Endothelial cell of umbilical vein (primary cell): ENCODE results near the gene NOL8. TPM values are rescaled to one million over a fixed set of nuclear protein-coding genes. Genes with fewer than 3 reads are reported as not detected.

Source experiments
- BruUV-seq: library from RNA; stranded (reverse); fragments of 400-500 nt; replicated peaks from 2 replicates; lab custom pipeline; 2021; lab: Mats Ljungman, UMichigan
- CTCF ChIA-PET: fragments of 300-600, 350-600 bp; sonication (Branson Sonifier 250); formaldehyde crosslinking; loops from one replicate; lab custom pipeline; 2021; ENCODE audit warnings: antibody characterized with exemption, inconsistent platforms; lab: Charles Lee
- POLR2A ChIA-PET: fragments of 300-600, 350-600 bp; sonication (Branson Sonifier 250); formaldehyde crosslinking; loops from one replicate; lab custom pipeline; 2021; ENCODE audit warnings: antibody characterized with exemption, inconsistent platforms; lab: Charles Lee
- DNase-seq: peaks from one replicate; pipeline ENCODE4 v3.0.0-alpha.2; 2011; ENCODE audit warnings: low read depth, low spot score
- FAIRE-seq: peaks from 2 replicates; lab custom pipeline; 2011; peaks lifted over from hg19 to GRCh38; lab: Jason Lieb, UNC
- H2AFZ ChIP-seq: 2 replicates; pipeline ENCODE4 v1.6.0; 2012; ENCODE audit warnings: low read depth, low read length, control low read depth, inconsistent platforms
- H3K27ac ChIP-seq: 2 replicates; pipeline ENCODE4 v1.5.1; 2011; ENCODE audit warnings: low read depth, mild to moderate bottlenecking, control low read depth, low read length, moderate library complexity; ENCODE audit not compliant: insufficient read depth
- H3K27me3 ChIP-seq, 2 experiments: 2 replicates each; pipeline versions ENCODE4 v1.6.0 to v1.6.1; 2011; ENCODE audit warnings: low read length in 2 of 2, mixed read lengths in 1 of 2; ENCODE audit not compliant: control insufficient read depth in 2 of 2, insufficient read depth in 2 of 2
- H3K36me3 ChIP-seq, 2 experiments: 2 replicates in 1 of 2; 3 replicates in 1 of 2; pipeline ENCODE4 v1.5.1; 2011; ENCODE audit warnings: low read length in 2 of 2, mild to moderate bottlenecking in 1 of 2, moderate library complexity in 1 of 2; ENCODE audit not compliant: control insufficient read depth in 2 of 2, insufficient read depth in 2 of 2; ENCODE audit errors: extremely low read depth in 1 of 2
- H3K4me1 ChIP-seq: 3 replicates; pipeline ENCODE4 v1.5.1; 2011; ENCODE audit warnings: mild to moderate bottlenecking, low read length; ENCODE audit not compliant: control insufficient read depth, insufficient read depth; ENCODE audit errors: extremely low read depth
- H3K4me2 ChIP-seq: 2 replicates; pipeline ENCODE4 v1.6.1; 2011; ENCODE audit warnings: low read length, control low read depth, mixed read lengths; ENCODE audit not compliant: insufficient read depth
- H3K4me3 ChIP-seq, 3 experiments: fragments of 200-600 bp in 1 of 3; sonication (generic), shearing (Covaris generic) in 1 of 3; replicated peaks in 1 of 3; 2 replicates each; pipeline ENCODE4 v1.5.1; 2011 to 2016; ENCODE audit warnings: control low read depth in 3 of 3, low read length in 3 of 3, mild to moderate bottlenecking in 2 of 3, inconsistent platforms in 1 of 3, low read depth in 1 of 3, moderate library complexity in 1 of 3; ENCODE audit not compliant: insufficient read depth in 1 of 3
- H3K79me2 ChIP-seq: 2 replicates; pipeline ENCODE4 v1.6.0; 2012; ENCODE audit warnings: low read length, inconsistent platforms; ENCODE audit not compliant: control insufficient read depth, insufficient read depth
- H3K9ac ChIP-seq: replicated peaks from 2 replicates; pipeline ENCODE3; 2011; ENCODE audit warnings: low read length, control low read depth; ENCODE audit not compliant: insufficient read depth; ENCODE audit errors: extremely low read depth
- H3K9me1 ChIP-seq: replicated peaks from 3 replicates; pipeline ENCODE4 v1.6.0; 2011; ENCODE audit warnings: mild to moderate bottlenecking, low read length; ENCODE audit not compliant: control insufficient read depth, insufficient read depth; ENCODE audit errors: extremely low read depth
- H3K9me3 ChIP-seq: replicated peaks from 2 replicates; pipeline ENCODE4 v1.5.1; 2012; ENCODE audit warnings: low read length, inconsistent platforms; ENCODE audit not compliant: control insufficient read depth, insufficient read depth
- H4K20me1 ChIP-seq: replicated peaks from 2 replicates; pipeline ENCODE3; 2011; ENCODE audit warnings: mild to moderate bottlenecking, low read length; ENCODE audit not compliant: control insufficient read depth, insufficient read depth; ENCODE audit errors: extremely low read depth
- CTCF ChIP-seq, 2 donors: IDR thresholded peaks; 1 replicate in 1 of 2; 2 replicates in 1 of 2; pipeline ENCODE4 v1.5.1; 2011; ENCODE audit warnings: low read length in 2 of 2, mild to moderate bottlenecking in 2 of 2, moderate library complexity in 2 of 2, control low read depth in 1 of 2, inconsistent platforms in 1 of 2, low read depth in 1 of 2; ENCODE audit not compliant: insufficient read depth in 1 of 2; ENCODE audit errors: extremely low read depth in 1 of 2
- EZH2 ChIP-seq: IDR thresholded peaks from 2 replicates; pipeline ENCODE4 v1.6.1; 2012; ENCODE audit warnings: borderline replicate concordance, low read depth, mild to moderate bottlenecking, moderate library complexity, low read length, inconsistent platforms; ENCODE audit not compliant: severe bottlenecking
- FOS ChIP-seq: IDR thresholded peaks from 2 replicates; pipeline ENCODE4 v1.6.1; 2011; ENCODE audit warnings: mild to moderate bottlenecking, low read length, moderate library complexity, borderline replicate concordance; ENCODE audit not compliant: insufficient read depth
- GATA2 ChIP-seq: IDR thresholded peaks from 2 replicates; pipeline ENCODE4 v1.7.0; 2011; ENCODE audit warnings: low read depth, mild to moderate bottlenecking, moderate library complexity, mixed read lengths, low read length; ENCODE audit not compliant: insufficient read length, insufficient read depth
- JUN ChIP-seq: IDR thresholded peaks from 2 replicates; pipeline ENCODE4 v1.6.1; 2011; ENCODE audit warnings: borderline replicate concordance, low read depth; ENCODE audit not compliant: insufficient read length, insufficient read depth
- MAX ChIP-seq: IDR thresholded peaks from 2 replicates; pipeline ENCODE4 v1.6.1; 2011; ENCODE audit not compliant: insufficient read depth, insufficient read length
- MYC ChIP-seq: IDR thresholded peaks from one replicate; pipeline ENCODE4 v1.6.1; 2011; ENCODE audit warnings: mild to moderate bottlenecking, low read depth, low read length
- POLR2A ChIP-seq: IDR thresholded peaks from 2 replicates; pipeline ENCODE4 v1.6.1; 2012; ENCODE audit warnings: low read depth, mild to moderate bottlenecking, control low read depth, low read length
- POLR2AphosphoS5 ChIP-seq: IDR thresholded peaks from 2 replicates; pipeline ENCODE4 v1.6.1; 2012; ENCODE audit warnings: low read depth, mild to moderate bottlenecking, control low read depth, low read length, moderate library complexity; ENCODE audit not compliant: insufficient read depth
- dilution Hi-C: fragments of 300-500 bp; cut with MboI; formaldehyde crosslinking; loops from one replicate; pipeline ENCODE4 v1.15.0; 2019; ENCODE audit warnings: low sequenced_read_pairs; ENCODE audit not compliant: extremely low pct_ligation_motif_present
- intact Hi-C: fragments of 100-400 bp; cut with micrococcal nuclease; formaldehyde crosslinking; loops from one replicate; pipeline ENCODE4 v1.10.0; 2022
- polyA plus RNA-seq, 4 experiments: library from polyadenylated mRNA; depleted of rRNA in 3 of 4; stranded (reverse) in 3 of 4; unstranded in 1 of 4; fragments of >200 nt; gene quantifications; 2 replicates each; pipeline versions ENCODE4 v1.2.1 to v1.2.3, GENCODE V29; 2011 to 2012; ENCODE audit warnings: missing spikeins in 1 of 4
- total RNA-seq: library from RNA; stranded (reverse); gene quantifications from 2 replicates; pipeline ENCODE4 v1.2.3, GENCODE V29; 2021

The NOL8 gene
- total and polyA plus RNA-seq, 2 donors (not counting 3 experiments of a cell fraction or from before 2014, with no cell fraction given), result 5.6 to 41.6 TPM

GRCh38 chr9:92297611-92298010 lies 27.5 kb downstream of the NOL8 start:
- H3K9me3 ChIP-seq, result no peaks in the 10 kb centered on the region
- H3K4me3 ChIP-seq, result no peak overlapping the region
- CTCF ChIA-PET, result no interaction called here
- POLR2A ChIA-PET, result no interaction called here
- H3K79me2 ChIP-seq, result peaks cover 8% of the 10 kb centered on the region
- H2AFZ ChIP-seq, result no peak overlapping the region
- no peak for FAIRE-seq
- dilution Hi-C loops (no loop called here), intact Hi-C loops (loop anchor here (10.0 kb wide), 1 partner anchor 407 kb away; no protein-coding TSS in a partner anchor)
- no peaks in the 10 kb centered on the region for H3K9me1 ChIP-seq
- TF ChIP-seq POLR2A (no peak), GATA2 (no peak), FOS (no peak), JUN (no peak), EZH2 (no peak), MAX (no peak), CTCF (IDR thresholded peaks at IDR 0.05; ENCODE audit: extremely low read depth in 1 of 2, insufficient read depth in 1 of 2, low read depth in 1 of 2, low read length in 2 of 2) (no peak), POLR2AphosphoS5 (no peak), MYC (no peak)
- no peak overlapping the region for H3K9ac ChIP-seq
- H3K27ac ChIP-seq, result no peak overlapping the region
- peaks cover 11% of the 10 kb centered on the region for H3K4me1 ChIP-seq
- no peak for DNase-seq
- H4K20me1 ChIP-seq, result no peaks in the 10 kb centered on the region
- H3K36me3 ChIP-seq, result peaks cover 8 to 22% of the 10 kb centered on the region in 2 experiments
- H3K4me2 ChIP-seq, result no peak overlapping the region
- H3K27me3 ChIP-seq, result no peaks in the 10 kb centered on the region
- no TSS peak for BruUV-seq
